K562 (cell line): ENCODE data around the gene E2F2. TPM values are rescaled to one million over a fixed set of nuclear protein-coding genes. Genes with fewer than 3 reads are reported as not detected.

Experiments
- CHD2 ChIP-seq: IDR thresholded peaks from 2 replicates; pipeline ENCODE4 v1.6.1; 2011; ENCODE audit warnings: low read depth, low read length
- DDX20 ChIP-seq: fragments of 450-650 bp; IDR thresholded peaks from 2 replicates; pipeline ENCODE4 v1.6.1; 2016; ENCODE audit warnings: missing genetic modification characterization, low read depth, mild to moderate bottlenecking, missing compliant biosample characterization, moderate library complexity
- DIDO1 ChIP-seq: fragments of 450-650 bp; IDR thresholded peaks from 2 replicates; pipeline ENCODE4 v1.6.1; 2016; ENCODE audit warnings: low read depth, missing biosample characterization, missing genetic modification characterization
- ETS2 ChIP-seq: IDR thresholded peaks from 2 replicates; pipeline ENCODE4 v1.6.1; 2016; ENCODE audit warnings: borderline replicate concordance, missing genetic modification characterization, mild to moderate bottlenecking, moderate library complexity, missing compliant biosample characterization; ENCODE audit not compliant: poor library complexity, severe bottlenecking
- GABPA ChIP-seq: fragments of 200-800 bp; sonication (Bioruptor generic); conservative IDR thresholded peaks from 2 replicates; pipeline ENCODE4 v1.6.1; 2016; ENCODE audit warnings: low read depth, missing genetic modification characterization, missing compliant biosample characterization
- HMG20B ChIP-seq: fragments of 250-450 bp; sonication (Bioruptor Pico); IDR thresholded peaks from 2 replicates; pipeline ENCODE4 v1.5.0; 2021; ENCODE audit warnings: mild to moderate bottlenecking
- HNRNPH1 ChIP-seq: fragments of 200-400 bp; formaldehyde crosslinking; optimal IDR thresholded peaks from 2 replicates; pipeline ENCODE3; 2017; ENCODE audit warnings: low read depth, mild to moderate bottlenecking, low read length, moderate library complexity
- MIER1 ChIP-seq: fragments of 450-650 bp; IDR thresholded peaks from 2 replicates; pipeline ENCODE4 v1.6.1; 2016; ENCODE audit warnings: antibody characterized with exemption, mild to moderate bottlenecking, low read depth
- PHF21A ChIP-seq: fragments of 450-650 bp; IDR thresholded peaks from 2 replicates; pipeline ENCODE4 v1.6.1; 2017; ENCODE audit warnings: low read depth, borderline replicate concordance
- PRPF4 ChIP-seq: fragments of 200-400 bp; formaldehyde crosslinking; IDR thresholded peaks from one replicate; pipeline ENCODE4 v1.6.1; 2017; ENCODE audit warnings: low read length, low read depth, mild to moderate bottlenecking; ENCODE audit not compliant: insufficient read depth, poor library complexity, severe bottlenecking
- SIN3B ChIP-seq: fragments of 450-650 bp; IDR thresholded peaks from 2 replicates; pipeline ENCODE4 v1.6.1; 2017; ENCODE audit warnings: low read depth, mild to moderate bottlenecking, moderate library complexity
- SMARCC2 ChIP-seq: fragments of 450-650 bp; IDR thresholded peaks from 2 replicates; pipeline ENCODE4 v1.6.1; 2017; ENCODE audit warnings: antibody characterized with exemption, moderate library complexity, mild to moderate bottlenecking, low read depth
- XRCC3 ChIP-seq: fragments of 450-650 bp; IDR thresholded peaks from 2 replicates; pipeline ENCODE4 v1.6.1; 2017; ENCODE audit warnings: mild to moderate bottlenecking, moderate library complexity
- ZNF586 ChIP-seq: fragments of 450-650 bp; formaldehyde crosslinking; conservative IDR thresholded peaks from 2 replicates; pipeline ENCODE4 v1.4.0; 2020; ENCODE audit warnings: mild to moderate bottlenecking, moderate library complexity
- polyA plus RNA-seq, 8 experiments: library from polyadenylated mRNA; depleted of rRNA in 4 of 8; stranded (reverse) in 5 of 8; unstranded in 3 of 8; fragments of >200 nt; fragmentation: Nextera tagmentation in 2 of 8; fragmentation: Illumina TruSeq in 1 of 8; extraction: Ambion mirVana in 2 of 8; extraction: Trizol in 1 of 8; gene quantifications; 2 replicates each; pipeline versions ENCODE4 v1.2.1 to v1.2.3, GENCODE V29; 2011 to 2014; ENCODE audit warnings: inconsistent platforms in 1 of 8, missing spikeins in 1 of 8
- total RNA-seq, 7 experiments: library from RNA; depleted of rRNA in 6 of 7; stranded (reverse); fragments of >200 nt in 6 of 7; fragmentation: Illumina TruSeq in 2 of 7; extraction: Trizol in 2 of 7; gene quantifications; 2 replicates each; pipeline versions ENCODE4 v1.2.1 to v1.2.3, GENCODE V29; 2011 to 2021; ENCODE audit warnings: low replicate concordance in 1 of 7
- TF ChIP-seq, protein P1 (sequence below): fragments of 250-450 bp; sonication (Bioruptor Pico); IDR thresholded peaks from 2 replicates; pipeline ENCODE4 v1.4.0; 2020
- TF ChIP-seq, protein P2 (sequence below), 2 experiments: fragments of 450-650 bp in 1 of 2; sonication (generic) in 1 of 2; formaldehyde crosslinking; conservative IDR thresholded peaks; 2 replicates each; pipeline versions ENCODE4 v1.4.0 to v1.8.1; 2020 to 2022; ENCODE audit warnings: mild to moderate bottlenecking in 1 of 2, missing genetic modification reagents in 1 of 2
- TF ChIP-seq, protein P3 (sequence below), 2 experiments: fragments of 200-800 bp in 1 of 2; sonication (Bioruptor generic) in 1 of 2; sonication (generic) in 1 of 2; formaldehyde crosslinking in 1 of 2; IDR thresholded peaks in 1 of 2; conservative IDR thresholded peaks in 1 of 2; 2 replicates each; pipeline versions ENCODE4 v1.5.0 to v1.6.1; 2016 to 2020; ENCODE audit warnings: missing compliant biosample characterization in 1 of 2, missing genetic modification characterization in 1 of 2, missing genetic modification reagents in 1 of 2
- TF ChIP-seq, protein P4 (sequence below): sonication (generic); formaldehyde crosslinking; IDR thresholded peaks from 2 replicates; pipeline ENCODE4 v1.8.0; 2022; ENCODE audit warnings: mild to moderate bottlenecking, low read depth, missing genetic modification reagents
- TF ChIP-seq, protein P5 (sequence below): fragments of 450-650 bp; IDR thresholded peaks from 2 replicates; pipeline ENCODE4 v1.6.1; 2018; ENCODE audit warnings: mild to moderate bottlenecking, low read depth; ENCODE audit not compliant: partially characterized antibody

Gene E2F2
- total and polyA plus RNA-seq, 9 of the 15 experiments (the other 6 are each of a cell fraction or from before 2014, with no cell fraction given): 3.1 to 25.3 (median 11.4) TPM

DNA sequence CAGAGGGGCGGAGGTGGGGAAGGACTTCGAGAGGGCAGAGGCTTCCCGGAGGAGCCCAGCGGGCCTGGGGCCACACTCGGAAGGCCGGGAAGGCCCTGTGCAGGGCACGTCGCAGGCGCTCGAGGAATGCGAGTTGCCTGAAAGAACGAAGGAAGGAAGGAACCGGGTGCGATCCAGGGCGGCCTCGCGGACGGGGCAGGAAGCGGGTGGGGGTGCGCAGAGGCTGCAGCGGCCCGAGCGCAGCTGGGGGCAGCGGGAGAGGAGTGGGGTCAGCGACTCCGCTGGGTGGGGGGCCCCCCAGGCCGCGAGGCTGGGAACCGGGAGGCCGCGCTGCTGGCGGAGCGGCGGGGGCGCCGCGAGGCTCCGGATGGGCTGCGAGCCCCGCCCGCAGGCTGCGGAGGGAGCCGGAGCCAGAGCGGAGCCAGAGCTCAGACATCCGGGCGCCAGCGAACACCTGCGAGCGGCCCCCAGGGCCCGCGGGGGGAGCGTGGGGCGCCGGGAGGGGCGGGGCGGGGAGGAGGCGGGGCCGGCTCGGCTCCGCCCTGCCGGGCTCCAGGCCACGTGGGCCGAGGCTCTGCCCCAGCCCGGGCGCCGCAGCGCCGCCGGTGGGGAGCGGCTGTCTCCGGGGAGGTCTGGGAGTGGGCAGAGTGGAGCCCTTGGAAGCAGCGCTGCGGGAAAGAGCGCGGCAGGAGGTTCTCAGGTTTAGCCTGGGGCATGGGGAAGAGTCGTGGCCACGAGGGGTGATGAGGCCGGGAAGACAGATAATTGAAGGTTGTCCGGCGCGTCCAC lies 23.6 kb upstream of the E2F2 start (continued):
- TF ChIP-seq DIDO1 (tag): no peak
- TF ChIP-seq GABPA (tag): peak; percentile 72
- TF ChIP-seq, protein P1, sequence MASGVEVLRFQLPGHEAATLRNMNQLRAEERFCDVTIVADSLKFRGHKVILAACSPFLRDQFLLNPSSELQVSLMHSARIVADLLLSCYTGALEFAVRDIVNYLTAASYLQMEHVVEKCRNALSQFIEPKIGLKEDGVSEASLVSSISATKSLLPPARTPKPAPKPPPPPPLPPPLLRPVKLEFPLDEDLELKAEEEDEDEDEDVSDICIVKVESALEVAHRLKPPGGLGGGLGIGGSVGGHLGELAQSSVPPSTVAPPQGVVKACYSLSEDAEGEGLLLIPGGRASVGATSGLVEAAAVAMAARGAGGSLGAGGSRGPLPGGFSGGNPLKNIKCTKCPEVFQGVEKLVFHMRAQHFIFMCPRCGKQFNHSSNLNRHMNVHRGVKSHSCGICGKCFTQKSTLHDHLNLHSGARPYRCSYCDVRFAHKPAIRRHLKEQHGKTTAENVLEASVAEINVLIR (CRISPR knock-in tag): no peak
- TF ChIP-seq PRPF4: no peak
- TF ChIP-seq ETS2 (tag): no peak
- TF ChIP-seq PHF21A: no peak
- no peak for TF ChIP-seq DDX20 (tag)
- no peak for TF ChIP-seq HMG20B (CRISPR knock-in tag)
- no peak for TF ChIP-seq SMARCC2
- TF ChIP-seq, protein P2, sequence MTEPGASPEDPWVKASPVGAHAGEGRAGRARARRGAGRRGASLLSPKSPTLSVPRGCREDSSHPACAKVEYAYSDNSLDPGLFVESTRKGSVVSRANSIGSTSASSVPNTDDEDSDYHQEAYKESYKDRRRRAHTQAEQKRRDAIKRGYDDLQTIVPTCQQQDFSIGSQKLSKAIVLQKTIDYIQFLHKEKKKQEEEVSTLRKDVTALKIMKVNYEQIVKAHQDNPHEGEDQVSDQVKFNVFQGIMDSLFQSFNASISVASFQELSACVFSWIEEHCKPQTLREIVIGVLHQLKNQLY (CRISPR knock-in tag; conservative IDR thresholded peaks at IDR 0.05): 0 out of 4 replicates have a peak, but pooled peaks of 1 of the 2 experiments have one; percentile 45
- 0 out of 2 replicates have a peak, but pooled peaks have one; percentile 43 for TF ChIP-seq SIN3B
- no peak for TF ChIP-seq ZNF586 (CRISPR knock-in tag)
- no peak for TF ChIP-seq XRCC3
- TF ChIP-seq MIER1: no peak
- no peak for TF ChIP-seq HNRNPH1
- TF ChIP-seq, protein P3, sequence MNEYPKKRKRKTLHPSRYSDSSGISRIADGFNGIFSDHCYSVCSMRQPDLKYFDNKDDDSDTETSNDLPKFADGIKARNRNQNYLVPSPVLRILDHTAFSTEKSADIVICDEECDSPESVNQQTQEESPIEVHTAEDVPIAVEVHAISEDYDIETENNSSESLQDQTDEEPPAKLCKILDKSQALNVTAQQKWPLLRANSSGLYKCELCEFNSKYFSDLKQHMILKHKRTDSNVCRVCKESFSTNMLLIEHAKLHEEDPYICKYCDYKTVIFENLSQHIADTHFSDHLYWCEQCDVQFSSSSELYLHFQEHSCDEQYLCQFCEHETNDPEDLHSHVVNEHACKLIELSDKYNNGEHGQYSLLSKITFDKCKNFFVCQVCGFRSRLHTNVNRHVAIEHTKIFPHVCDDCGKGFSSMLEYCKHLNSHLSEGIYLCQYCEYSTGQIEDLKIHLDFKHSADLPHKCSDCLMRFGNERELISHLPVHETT (CRISPR knock-in tag; conservative IDR thresholded peaks at IDR 0.05 in 1 of 2, IDR thresholded peaks at IDR 0.05 in 1 of 2): 0 out of 4 replicates have a peak, but pooled peaks of 1 of the 2 experiments have one; percentile 32
- no peak for TF ChIP-seq CHD2
- TF ChIP-seq, protein P4, sequence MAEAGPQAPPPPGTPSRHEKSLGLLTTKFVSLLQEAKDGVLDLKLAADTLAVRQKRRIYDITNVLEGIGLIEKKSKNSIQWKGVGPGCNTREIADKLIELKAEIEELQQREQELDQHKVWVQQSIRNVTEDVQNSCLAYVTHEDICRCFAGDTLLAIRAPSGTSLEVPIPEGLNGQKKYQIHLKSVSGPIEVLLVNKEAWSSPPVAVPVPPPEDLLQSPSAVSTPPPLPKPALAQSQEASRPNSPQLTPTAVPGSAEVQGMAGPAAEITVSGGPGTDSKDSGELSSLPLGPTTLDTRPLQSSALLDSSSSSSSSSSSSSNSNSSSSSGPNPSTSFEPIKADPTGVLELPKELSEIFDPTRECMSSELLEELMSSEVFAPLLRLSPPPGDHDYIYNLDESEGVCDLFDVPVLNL (CRISPR knock-in tag): no peak
- TF ChIP-seq, protein P5, sequence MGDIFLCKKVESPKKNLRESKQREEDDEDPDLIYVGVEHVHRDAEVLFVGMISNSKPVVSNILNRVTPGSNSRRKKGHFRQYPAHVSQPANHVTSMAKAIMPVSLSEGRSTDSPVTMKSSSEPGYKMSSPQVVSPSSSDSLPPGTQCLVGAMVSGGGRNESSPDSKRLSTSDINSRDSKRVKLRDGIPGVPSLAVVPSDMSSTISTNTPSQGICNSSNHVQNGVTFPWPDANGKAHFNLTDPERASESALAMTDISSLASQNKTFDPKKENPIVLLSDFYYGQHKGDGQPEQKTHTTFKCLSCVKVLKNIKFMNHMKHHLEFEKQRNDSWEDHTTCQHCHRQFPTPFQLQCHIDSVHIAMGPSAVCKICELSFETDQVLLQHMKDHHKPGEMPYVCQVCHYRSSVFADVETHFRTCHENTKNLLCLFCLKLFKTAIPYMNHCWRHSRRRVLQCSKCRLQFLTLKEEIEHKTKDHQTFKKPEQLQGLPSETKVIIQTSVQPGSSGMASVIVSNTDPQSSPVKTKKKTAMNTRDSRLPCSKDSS: no peak
